HL-60/S4 treated with retinoic acid at 250 ng/mL for 4 days and 3 days (cell line): ENCODE results near the gene REPIN1.

Experiments
- in situ Hi-C: fragments of 300-500 bp; cut with MboI; formaldehyde crosslinking; loops from 2 replicates; pipeline ENCODE4 v1.7.0; 2022; ENCODE audit warnings: low sequenced_read_pairs

REPIN1 gene

GRCh38 chr7:150368096-150368883 lies at the start of gene REPIN1:
REPIN1 (plus strand) TSS chr7:150368822; CDS start chr7:150369712, 890 bp downstream.
- in situ Hi-C loops, result no loop called here

- in situ Hi-C loops, result no loop called here
These were observed 46.9 kb upstream of the REPIN1 start for GRCh38 chr7:150321788-150322113.

- in situ Hi-C loops, result no loop called here
These were observed 46.3 kb upstream of the REPIN1 start for GRCh38 chr7:150322114-150322832.

- in situ Hi-C loops, result no loop called here
These were observed 45.6 kb upstream of the REPIN1 start, which contains the start of the genes ACTR3C and LRRC61 for GRCh38 chr7:150322833-150323681. ACTR3C (minus strand) TSS chr7:150323545; CDS start chr7:150295296, 28,249 bp downstream. LRRC61 (plus strand) TSS chr7:150323355; CDS start chr7:150336862, 13,507 bp downstream.

GRCh38 chr7:150323682-150324372 lies 44.8 kb upstream of the REPIN1 start:
- in situ Hi-C loops, result no loop called here

GRCh38 chr7:150324373-150324961 lies 44.2 kb upstream of the REPIN1 start:
- in situ Hi-C loops, result no loop called here

- in situ Hi-C loops, result no loop called here
These were observed 43.5 kb upstream of the REPIN1 start for GRCh38 chr7:150325110-150325611.

GRCh38 chr7:150325901-150326300 lies 42.7 kb upstream of the REPIN1 start:
- in situ Hi-C loops, result no loop called here

- in situ Hi-C loops, result no loop called here
These were observed 41.9 kb upstream of the REPIN1 start for GRCh38 chr7:150326657-150327268.

GRCh38 chr7:150327308-150327707 lies 41.3 kb upstream of the REPIN1 start:
- in situ Hi-C loops, result no loop called here

GRCh38 chr7:150329331-150330120 lies 39.1 kb upstream of the REPIN1 start:
- in situ Hi-C loops, result no loop called here

- in situ Hi-C loops, result no loop called here
These were observed 38.3 kb upstream of the REPIN1 start for GRCh38 chr7:150330211-150330885.

GRCh38 chr7:150332852-150333635 lies 35.6 kb upstream of the REPIN1 start:
- in situ Hi-C loops, result no loop called here

GRCh38 chr7:150333659-150334058 lies 35.0 kb upstream of the REPIN1 start:
- in situ Hi-C loops, result no loop called here

GRCh38 chr7:150334108-150334507 lies 34.5 kb upstream of the REPIN1 start:
- in situ Hi-C loops, result no loop called here

GRCh38 chr7:150335108-150335773 lies 33.4 kb upstream of the REPIN1 start:
- in situ Hi-C loops, result no loop called here

- in situ Hi-C loops, result no loop called here
These were observed 32.9 kb upstream of the REPIN1 start for GRCh38 chr7:150335774-150336112.
